Measurements from ENCODE around the gene NXPH4.

NXPH4 gene

DNA sequence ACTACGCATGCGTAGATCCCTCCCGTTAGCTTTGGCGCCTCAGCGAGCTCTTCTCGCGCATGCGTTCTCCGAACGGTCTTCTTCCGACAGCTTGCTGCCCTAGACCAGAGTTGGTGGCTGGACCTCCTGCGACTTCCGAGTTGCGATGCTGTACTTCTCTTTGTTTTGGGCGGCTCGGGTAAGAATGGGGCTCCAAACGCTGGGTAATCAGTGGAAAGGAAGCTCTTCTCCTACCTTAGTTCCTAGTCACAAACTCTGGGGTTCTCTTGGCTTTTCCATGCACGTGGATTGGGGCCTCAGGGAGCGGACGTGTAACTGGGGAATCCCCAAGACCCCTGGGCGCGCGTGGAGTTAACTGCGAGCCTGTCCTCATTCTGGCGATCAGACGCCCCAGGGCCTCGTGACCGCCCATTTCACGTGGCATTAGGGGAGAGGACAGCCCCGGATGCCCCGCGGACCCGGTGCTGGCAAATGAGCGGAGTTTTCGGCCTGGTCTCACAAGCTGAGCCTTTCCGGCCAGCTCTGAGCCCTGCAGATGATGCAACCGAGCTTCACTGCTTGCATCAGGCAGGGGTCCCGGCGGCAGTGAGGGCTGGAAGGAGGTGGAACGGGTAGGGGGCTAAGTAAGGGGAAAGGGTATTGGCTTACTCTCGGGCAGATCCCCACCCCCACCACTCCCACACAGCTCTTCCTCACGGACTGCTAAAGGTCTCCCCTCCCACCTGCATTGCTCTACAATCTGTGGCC, 13.2 kb downstream of the NXPH4 start, which contains the start of gene SHMT2:
Gene SHMT2, plus strand, starts transcription at position 78 of the 747 bp plus-strand sequence. Its CDS starts 68 bp downstream, at position 146.
- FAIRE-seq, result peak; percentile 98
- peak; percentile 97 for DNase-seq (ENCODE audit: insufficient read length, low spot score)

DNA sequence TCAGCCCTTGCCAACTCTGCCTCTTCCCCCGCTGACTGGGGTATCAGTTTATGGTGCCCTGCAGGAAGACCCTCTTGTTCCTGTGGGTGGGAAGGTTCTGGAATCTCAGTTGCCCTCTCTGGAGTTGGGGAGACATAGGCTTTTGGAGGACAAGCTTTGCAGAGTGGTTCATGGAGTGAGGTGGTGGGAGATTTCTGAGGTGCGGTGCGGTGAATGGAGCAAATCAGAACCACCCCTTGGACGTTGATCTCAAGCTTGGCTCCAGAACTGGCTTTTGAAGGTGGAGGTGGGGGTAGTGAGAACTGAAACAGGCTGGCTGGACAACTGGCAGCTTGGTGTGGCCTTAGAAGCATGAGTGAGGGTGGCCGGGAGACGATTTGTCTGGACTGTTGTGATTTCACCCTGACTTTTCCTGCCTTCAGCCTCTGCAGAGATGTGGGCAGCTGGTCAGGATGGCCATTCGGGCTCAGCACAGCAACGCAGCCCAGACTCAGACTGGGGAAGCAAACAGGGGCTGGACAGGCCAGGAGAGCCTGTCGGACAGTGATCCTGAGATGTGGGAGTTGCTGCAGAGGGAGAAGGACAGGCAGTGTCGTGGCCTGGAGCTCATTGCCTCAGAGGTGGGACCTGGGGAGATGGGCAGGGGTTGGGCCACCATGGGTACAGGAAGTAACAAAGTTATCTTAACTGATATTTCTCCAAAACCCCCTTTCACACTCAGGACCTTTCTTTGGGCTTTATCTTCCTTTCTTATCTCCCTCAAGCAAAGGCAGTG, 14.0 kb downstream of the NXPH4 start:
- DNase-seq (ENCODE audit: insufficient read length, low spot score) (no peak), FAIRE-seq (no peak)

DNA sequence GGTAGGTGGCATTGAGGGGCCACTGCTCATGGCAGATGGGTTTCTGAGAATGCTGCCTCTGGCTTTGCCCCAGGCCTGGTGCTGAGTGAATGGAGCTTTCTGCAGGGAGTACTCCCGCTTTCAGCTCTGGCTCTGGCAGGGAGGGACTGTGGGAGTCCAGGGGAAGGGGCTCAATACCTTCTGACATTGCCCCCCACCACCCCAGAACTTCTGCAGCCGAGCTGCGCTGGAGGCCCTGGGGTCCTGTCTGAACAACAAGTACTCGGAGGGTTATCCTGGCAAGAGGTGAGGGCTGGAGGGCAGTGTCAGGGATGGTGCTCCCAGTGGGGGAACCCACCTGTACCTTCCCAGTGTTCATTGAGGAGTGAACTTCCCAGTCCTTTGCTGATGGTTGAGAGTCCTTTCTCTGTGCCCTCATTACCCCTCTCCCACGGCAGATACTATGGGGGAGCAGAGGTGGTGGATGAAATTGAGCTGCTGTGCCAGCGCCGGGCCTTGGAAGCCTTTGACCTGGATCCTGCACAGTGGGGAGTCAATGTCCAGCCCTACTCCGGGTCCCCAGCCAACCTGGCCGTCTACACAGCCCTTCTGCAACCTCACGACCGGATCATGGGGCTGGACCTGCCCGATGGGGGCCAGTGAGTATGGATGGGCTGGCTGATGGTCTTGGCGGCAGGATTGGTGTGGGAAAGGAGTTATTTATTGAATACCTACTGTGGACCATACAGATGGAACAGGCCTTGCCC, 14.9 kb downstream of the NXPH4 start:
- FAIRE-seq, result no peak
- DNase-seq (ENCODE audit: insufficient read length, low spot score), result no peak

DNA sequence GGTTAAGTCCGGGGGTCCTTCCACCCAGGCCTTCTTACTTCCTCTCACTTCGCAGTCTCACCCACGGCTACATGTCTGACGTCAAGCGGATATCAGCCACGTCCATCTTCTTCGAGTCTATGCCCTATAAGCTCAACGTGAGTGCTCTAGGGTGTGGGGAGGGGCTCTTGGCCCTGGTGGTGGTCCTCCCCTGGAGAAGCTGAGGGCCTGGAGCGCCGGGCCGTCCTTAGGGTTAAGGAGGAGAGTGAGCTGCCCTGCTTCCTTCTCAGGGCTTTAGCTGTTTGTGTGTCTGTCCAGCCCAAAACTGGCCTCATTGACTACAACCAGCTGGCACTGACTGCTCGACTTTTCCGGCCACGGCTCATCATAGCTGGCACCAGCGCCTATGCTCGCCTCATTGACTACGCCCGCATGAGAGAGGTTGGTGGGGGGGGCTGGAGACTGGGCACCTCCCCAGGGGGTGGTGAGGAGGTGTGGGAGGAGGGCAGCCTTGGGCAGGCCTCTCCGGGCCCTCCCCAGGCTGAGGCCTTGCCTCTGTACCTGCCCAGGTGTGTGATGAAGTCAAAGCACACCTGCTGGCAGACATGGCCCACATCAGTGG, 15.7 kb downstream of the NXPH4 start:
- DNase-seq (ENCODE audit: insufficient read length, low spot score) (no peak), FAIRE-seq (no peak)

DNA sequence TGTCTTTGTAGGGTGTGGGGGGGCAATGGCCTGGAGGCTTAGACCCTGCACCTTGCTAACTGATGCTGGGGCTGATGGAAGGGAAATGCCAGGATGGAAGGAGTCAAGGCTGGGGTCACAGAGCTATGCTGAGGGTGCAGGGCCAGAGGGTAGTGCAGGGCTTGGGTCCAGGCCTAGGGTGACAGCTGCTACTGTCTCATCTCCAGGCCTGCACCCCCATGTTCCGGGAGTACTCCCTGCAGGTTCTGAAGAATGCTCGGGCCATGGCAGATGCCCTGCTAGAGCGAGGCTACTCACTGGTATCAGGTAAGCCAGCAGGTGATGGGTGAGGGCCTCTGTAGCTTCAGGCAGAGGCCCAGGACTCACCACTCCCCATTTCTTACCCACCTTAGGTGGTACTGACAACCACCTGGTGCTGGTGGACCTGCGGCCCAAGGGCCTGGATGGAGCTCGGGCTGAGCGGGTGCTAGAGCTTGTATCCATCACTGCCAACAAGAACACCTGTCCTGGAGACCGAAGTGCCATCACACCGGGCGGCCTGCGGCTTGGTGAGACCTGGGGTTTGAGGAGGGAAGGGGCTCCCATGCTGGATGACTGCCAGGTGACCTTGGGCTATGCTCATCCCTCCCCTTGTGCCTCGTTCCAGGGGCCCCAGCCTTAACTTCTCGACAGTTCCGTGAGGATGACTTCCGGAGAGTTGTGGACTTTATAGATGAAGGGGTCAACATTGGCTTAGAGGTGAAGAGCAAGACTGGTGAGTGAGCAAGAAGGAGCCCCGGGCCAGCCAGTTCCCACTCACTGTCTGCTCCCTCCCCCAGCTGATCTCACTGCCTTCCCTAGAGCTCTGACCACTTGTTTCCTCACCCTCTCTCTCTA, 17.0 kb downstream of the NXPH4 start:
- FAIRE-seq (no peak), DNase-seq (ENCODE audit: insufficient read length, low spot score) (no peak)

DNA sequence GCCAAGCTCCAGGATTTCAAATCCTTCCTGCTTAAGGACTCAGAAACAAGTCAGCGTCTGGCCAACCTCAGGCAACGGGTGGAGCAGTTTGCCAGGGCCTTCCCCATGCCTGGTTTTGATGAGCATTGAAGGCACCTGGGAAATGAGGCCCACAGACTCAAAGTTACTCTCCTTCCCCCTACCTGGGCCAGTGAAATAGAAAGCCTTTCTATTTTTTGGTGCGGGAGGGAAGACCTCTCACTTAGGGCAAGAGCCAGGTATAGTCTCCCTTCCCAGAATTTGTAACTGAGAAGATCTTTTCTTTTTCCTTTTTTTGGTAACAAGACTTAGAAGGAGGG, 17.6 kb downstream of the NXPH4 start:
- DNase-seq (ENCODE audit: insufficient read length, low spot score) (no peak), FAIRE-seq (no peak)

DNA sequence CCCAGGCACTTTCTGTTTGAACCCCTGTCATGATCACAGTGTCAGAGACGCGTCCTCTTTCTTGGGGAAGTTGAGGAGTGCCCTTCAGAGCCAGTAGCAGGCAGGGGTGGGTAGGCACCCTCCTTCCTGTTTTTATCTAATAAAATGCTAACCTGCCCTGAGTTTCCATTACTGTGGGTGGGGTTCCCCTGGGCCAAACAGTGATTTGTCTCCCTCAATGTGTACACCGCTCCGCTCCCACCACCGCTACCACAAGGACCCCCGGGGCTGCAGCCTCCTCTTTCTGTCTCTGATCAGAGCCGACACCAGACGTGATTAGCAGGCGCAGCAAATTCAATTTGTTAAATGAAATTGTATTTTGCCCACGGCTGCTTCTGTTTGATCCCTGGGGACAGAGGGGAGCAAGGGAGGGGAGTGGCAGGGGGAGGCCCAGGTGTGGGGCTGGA, 18.0 kb downstream of the NXPH4 start:
- no peak for FAIRE-seq
- no peak for DNase-seq (ENCODE audit: insufficient read length, low spot score)

DNA sequence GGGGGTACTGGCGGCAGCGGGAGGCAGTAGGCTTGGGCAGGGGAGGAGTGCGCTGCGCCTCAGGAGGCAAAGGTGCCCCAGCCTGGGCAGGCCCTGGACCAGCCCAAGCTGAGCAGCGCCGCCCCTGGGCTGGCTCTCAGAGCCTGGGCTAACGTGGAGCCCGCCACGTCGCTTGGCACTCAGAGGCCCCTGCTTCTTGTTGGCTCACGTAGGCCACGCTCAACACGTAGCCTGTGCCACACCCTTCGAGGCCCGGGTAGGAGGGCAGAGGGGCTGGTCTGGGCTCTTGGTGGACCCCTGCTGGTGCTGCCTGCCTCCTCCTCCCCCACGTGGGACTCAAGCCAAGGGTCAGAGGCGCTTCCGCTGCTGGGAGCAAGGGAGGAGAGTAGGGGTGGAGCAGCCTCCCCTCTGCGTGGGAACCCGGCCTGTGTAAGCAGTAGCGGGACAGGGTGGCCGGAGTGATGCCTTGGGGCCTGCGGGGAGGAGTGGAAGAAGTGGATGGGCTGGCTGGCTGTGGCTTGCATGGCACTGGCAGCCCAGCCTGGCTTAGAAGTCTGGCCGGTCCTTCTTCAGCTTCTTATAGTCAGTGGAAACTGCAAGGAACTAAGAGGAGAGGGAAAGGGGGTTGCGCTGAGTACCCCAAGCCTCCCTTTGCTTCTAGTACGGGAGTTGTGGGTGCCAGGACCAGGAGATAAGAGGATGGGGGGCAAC, 18.6 kb downstream of the NXPH4 start:
- FAIRE-seq, result no peak
- DNase-seq (ENCODE audit: insufficient read length, low spot score), result no peak

DNA sequence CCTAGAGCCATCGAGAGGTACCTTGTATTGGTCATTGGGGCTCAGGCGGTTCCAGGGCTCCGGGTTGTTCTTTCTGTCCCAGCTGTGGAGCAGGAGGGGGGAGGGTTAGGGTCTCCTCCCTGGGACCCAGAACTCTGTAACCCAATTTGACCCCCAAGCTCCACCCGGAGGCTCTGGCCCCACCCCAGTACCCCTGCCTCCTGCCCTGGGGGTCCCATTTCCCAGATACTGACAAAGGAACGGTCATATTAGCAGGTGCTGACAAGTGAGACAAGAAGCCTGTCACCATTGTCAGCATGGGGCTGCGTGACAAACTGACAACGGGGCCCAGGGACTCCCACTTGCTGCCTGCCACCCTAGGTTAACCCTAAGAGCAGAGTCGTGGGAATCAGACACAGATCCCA, 19.1 kb downstream of the NXPH4 start:
- no peak for FAIRE-seq
- no peak for DNase-seq (ENCODE audit: insufficient read length, low spot score)

DNA sequence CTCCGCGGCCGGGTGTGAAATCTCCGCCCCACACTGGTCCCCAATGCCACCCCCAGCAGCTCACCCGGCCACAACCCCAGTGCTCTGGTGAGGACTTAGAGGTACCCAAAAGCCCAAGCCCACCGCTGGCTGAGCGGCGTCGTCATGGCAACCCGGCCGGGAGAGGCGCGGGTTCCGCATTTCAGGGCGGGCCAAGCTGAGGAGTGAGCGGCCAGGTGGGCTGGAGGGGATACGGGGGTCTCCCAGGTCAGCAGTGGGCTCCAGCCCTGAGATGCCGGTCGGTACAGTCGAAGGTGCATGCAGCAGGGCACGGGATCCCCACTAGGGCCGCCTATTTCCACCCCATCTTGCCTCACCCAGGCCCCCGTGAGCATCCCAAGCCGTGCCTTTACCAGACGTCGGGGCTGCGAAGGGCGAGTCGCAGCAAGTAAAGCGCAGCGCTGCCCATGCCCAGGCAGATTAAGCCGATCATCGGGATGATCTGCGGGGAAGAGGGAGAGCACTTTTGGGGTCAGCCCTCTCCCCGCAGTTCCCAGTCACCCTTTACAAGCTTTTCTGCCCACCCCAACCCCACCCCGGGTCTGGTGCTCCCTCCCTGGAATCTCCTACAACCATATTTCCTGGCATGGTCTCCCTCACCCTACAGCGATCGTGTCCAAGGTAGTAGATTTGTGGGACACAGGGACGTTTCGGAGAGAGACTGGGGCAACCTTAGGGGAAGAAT, 19.8 kb downstream of the NXPH4 start:
- no peak for DNase-seq (ENCODE audit: insufficient read length, low spot score)
- no peak for FAIRE-seq

DNA sequence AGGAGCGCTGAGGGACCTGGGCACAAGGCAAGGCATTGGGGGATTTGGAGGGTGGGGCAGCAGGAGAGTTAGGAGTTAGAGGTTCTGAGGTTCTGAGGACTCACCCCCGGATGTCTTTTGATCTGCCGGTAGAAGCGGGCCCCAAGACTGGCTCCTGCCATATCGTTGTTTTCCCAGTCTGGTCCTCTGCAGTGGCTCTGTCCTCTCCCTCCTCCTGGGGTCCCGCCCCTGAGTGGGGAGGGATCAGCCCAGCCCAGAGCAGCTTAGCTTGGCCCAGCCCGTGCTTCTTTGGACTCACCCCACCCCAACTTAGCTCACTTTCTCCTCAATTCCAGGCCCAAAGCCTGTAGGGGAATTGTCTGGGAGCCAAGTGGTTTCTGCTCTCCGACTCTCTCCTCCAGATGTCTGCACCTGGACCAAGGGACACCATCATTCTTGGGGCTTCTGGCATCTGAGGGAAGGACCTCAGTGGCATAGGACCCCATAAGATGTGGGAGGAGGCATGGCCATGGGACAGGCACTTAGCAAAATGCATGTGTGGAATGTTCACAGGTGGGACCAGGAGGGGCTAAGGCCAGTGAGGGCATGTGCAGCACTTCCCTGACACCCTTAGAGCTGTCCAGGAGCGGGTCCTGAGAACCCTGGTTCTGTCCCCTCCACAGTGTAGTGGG, 20.5 kb downstream of the NXPH4 start:
- DNase-seq (ENCODE audit: insufficient read length, low spot score), result no peak
- no peak for FAIRE-seq

DNA sequence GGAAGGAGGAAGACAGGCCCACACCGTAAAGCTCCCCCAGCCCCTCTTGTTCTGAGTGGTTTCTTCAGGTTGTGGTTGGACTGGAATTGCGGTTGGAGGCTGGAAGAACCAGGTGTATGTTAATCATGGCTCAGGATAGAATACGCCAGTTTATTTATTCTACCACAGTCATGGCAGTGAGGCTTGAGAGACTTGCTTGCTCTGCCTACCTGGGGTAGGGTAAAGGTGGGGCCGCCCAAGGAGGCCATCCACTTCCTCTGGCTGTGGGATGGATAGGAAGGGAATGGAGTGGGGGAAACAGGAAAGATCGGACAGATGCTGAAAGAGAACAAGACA, 21.0 kb downstream of the NXPH4 start:
- no peak for FAIRE-seq
- DNase-seq (ENCODE audit: insufficient read length, low spot score), result no peak

DNA sequence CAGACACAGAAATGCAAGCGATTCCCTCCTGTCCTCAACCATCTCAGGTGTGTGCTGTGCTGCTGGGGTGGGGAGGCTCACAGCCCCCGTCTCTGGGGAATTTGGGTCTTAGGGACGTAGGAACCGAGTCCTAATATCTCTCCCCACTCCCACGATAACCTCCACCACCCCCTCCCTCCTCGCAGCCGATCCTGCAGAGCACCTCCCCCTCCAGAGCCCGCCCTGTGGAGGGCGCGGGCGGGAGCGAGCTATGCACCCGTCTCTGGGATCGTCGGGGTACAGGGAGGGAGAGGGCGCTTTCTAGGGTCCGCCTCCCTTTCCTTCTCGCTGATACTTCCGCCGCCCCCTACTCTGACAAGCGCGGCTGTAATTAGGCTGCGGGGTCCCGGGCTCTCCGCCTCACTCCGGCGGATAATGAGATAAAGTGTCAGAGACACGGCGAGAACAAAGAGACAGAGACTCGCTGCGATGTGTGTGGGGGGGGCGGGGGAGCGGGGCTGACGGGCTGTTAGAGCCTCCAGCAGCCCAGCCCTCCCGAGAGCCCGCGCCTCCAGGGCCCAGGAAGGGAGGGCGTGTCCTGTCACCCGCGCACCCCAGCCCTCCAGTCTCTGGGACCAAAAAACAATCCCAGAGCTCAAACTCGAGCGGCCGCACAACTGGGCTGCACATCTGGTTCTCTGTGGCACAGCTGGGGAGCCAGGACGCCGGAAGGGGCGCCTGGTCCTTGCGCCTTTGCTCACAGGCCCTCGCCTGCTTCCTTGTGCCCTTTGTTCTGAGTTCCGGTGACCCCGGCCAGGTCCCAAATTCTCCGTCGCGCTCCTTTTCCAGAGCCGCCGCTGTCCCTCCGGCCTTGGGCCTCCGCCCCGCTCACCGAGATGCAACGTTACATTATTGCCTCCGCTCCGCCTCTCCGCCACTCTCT, 21.6 kb downstream of the NXPH4 start:
- DNase-seq (ENCODE audit: insufficient read length, low spot score) (no peak), FAIRE-seq (peak; percentile 76)

DNA sequence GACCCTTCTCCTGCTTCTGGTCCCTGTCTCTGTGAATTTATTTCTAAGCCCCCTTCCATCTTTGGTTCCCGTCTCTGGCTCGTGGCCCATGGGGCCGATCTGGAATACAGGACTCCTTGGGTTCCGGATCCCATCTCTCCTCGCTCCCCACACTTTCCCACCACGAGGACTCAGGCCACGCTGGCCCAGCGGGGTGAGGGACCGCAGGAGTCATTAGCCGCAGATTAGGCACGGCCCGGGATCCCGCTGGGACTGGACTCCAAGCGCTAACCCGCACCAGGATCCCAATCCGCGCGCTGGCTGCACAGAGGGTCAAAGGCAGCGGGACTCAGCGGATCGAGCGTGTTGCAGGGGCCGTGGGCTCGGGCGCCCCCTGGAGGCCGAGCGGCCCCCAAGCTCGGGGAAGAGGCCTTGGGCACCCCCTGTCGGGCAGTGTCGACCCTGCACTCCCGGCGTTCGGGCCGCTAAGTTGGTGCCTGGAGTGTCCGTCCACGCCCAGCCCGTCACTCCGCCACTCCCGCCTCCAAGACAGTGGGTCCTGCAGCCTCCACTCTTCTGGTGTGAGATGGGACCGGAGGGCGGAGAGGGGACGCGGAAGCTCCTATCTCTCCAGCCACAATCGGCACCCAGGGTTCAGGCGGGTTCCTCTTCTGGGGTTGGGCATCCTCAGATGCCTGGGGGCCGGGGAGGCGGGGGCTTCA, 22.4 kb downstream of the NXPH4 start:
- DNase-seq (ENCODE audit: insufficient read length, low spot score) (peak; percentile 84), FAIRE-seq (peak; percentile 91)

DNA sequence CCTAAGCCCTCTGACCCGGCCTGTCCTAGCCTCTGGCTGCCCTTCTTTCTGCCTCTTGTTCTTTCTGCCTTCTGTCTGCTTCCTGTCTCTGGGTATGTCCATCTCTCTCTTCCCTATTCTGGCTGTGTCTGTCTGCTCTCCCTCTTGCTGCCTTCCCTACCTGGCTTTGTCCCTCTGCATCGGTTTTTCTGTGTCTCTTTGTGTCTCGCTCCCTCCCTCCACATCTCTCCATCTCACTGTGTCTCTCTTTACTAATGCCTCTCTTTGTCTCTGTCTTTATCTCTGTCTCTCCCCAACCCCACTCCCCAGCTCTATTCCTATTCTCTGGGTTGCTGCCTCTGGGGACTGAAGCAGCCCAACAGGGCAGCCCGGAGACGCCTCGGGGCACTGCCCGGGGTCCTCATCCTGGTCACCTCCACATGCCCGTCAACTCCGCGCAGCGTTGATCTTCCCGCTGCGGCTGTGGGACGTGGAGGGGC, 23.0 kb downstream of the NXPH4 start:
- DNase-seq (ENCODE audit: insufficient read length, low spot score) (no peak), FAIRE-seq (no peak)

DNA sequence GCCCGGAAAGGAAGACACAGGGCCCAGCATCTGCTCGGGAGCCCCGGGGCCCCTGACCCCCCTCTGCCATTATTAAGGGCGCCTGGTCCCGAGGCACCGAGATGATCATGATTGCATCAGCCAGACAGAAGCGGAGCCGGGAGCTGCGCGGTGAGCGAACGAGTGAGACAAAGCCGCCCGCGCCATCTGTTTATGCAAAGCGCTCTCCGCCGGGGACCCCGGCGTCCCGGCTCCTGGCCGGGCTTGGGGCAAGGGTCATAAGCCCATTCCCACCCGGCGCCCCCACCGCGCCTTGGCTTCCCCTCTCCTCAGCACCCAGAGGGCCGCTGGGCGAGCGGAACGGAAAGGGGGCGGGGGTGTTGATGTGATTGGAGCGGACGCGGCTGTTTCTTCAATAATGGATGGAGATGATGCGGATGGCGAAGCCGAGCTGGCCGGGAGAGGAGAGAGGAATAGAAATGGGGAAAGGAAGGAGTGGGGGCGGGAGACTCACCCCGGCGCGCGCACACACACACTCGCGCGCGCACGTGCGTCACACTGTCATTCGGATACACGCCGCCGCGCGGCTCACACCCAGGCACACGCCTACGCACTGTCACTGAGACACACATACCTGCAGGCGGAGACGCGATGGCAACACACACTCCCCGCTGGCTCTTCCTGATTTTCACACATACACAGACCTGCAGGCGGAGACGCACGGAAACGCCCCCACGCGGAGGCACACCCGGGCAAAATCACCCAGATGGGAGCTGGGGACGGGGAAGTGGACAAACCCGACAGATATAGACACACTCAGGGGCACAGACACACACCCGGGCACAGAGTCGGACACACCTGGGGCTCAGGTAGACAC, 23.7 kb downstream of the NXPH4 start:
- no peak for DNase-seq (ENCODE audit: insufficient read length, low spot score)
- peak; percentile 75 for FAIRE-seq

All from GM19239 (cell line).